GM18499 (cell line): ENCODE data around the gene CD36.
A peak's percentile ranks its signal among the peaks of the same experiment; 100 is the strongest.

Experiments
- ATAC-seq: cut with Tn5 transposase; IDR thresholded peaks from one replicate; pipeline ENCODE4 v1.9.1; 2021; ENCODE audit warnings: moderate number of reproducible peaks; ENCODE audit not compliant: insufficient read depth, unreplicated experiment

CD36 gene

GRCh38 chr7:80637911-80638765, at the start of gene CD36:
Gene CD36, plus strand, starts transcription at chr7:80638642. Its CDS starts 8,099 bp downstream, at chr7:80646741.
- peak; percentile 83 for ATAC-seq

GRCh38 chr7:80589631-80590030, 48.8 kb upstream of the CD36 start:
- ATAC-seq = no peak

- ATAC-seq = no peak
Measured at GRCh38 chr7:80591654-80592053, 46.8 kb upstream of the CD36 start.

GRCh38 chr7:80593869-80594586, 44.4 kb upstream of the CD36 start:
- no peak for ATAC-seq

GRCh38 chr7:80596933-80597517, 41.4 kb upstream of the CD36 start:
- no peak for ATAC-seq

- no peak for ATAC-seq
Measured at GRCh38 chr7:80597875-80598274, 40.6 kb upstream of the CD36 start.

GRCh38 chr7:80600046-80600445, 38.4 kb upstream of the CD36 start:
- ATAC-seq = no peak

- no peak for ATAC-seq
Measured at GRCh38 chr7:80601999-80602398, 36.4 kb upstream of the CD36 start.

GRCh38 chr7:80603940-80604339, 34.5 kb upstream of the CD36 start:
- no peak for ATAC-seq

- no peak for ATAC-seq
Measured at GRCh38 chr7:80604436-80604835, 34.0 kb upstream of the CD36 start.

- ATAC-seq = no peak
Measured at GRCh38 chr7:80607136-80607535, 31.3 kb upstream of the CD36 start.

GRCh38 chr7:80608336-80608735, 30.1 kb upstream of the CD36 start:
- ATAC-seq = no peak

- ATAC-seq = no peak
Measured at GRCh38 chr7:80609751-80610150, 28.7 kb upstream of the CD36 start.

- no peak for ATAC-seq
Measured at GRCh38 chr7:80611353-80611752, 27.1 kb upstream of the CD36 start.

GRCh38 chr7:80611779-80612178, 26.7 kb upstream of the CD36 start:
- no peak for ATAC-seq

- ATAC-seq = no peak
Measured at GRCh38 chr7:80612880-80613279, 25.6 kb upstream of the CD36 start.

GRCh38 chr7:80613519-80613918, 24.9 kb upstream of the CD36 start:
- ATAC-seq = no peak

- ATAC-seq = no peak
Measured at GRCh38 chr7:80614851-80615271, 23.6 kb upstream of the CD36 start.

GRCh38 chr7:80618096-80618495, 20.3 kb upstream of the CD36 start:
- no peak for ATAC-seq

- no peak for ATAC-seq
Measured at GRCh38 chr7:80619741-80620140, 18.7 kb upstream of the CD36 start.

- no peak for ATAC-seq
Measured at GRCh38 chr7:80622541-80622940, 15.9 kb upstream of the CD36 start.
